HG02852 (cell line): ENCODE data around the gene GOLGA8N.
A peak's percentile ranks its signal among the peaks of the same experiment; 100 is the strongest.
"Not testable (repeated sequence)": the region's sequence is repeated elsewhere in the genome, so short reads cannot be mapped to it uniquely, and the experiment has no call there.

ENCODE experiments used
- ATAC-seq: cut with Tn5 transposase; IDR thresholded peaks from one replicate; pipeline ENCODE4 v1.9.1; 2021; ENCODE audit warnings: mild to moderate bottlenecking, moderate library complexity; ENCODE audit not compliant: unreplicated experiment

Gene GOLGA8N

GRCh38 chr15:32593151-32593550, at the start of gene GOLGA8N:
Gene GOLGA8N, plus strand, starts transcription at chr15:32593456.
- not testable (repeated sequence) for ATAC-seq

- not testable (repeated sequence) for ATAC-seq
Observed at GRCh38 chr15:32543456-32543855, 49.8 kb upstream of the GOLGA8N start.

GRCh38 chr15:32545129-32545528, 48.1 kb upstream of the GOLGA8N start:
- ATAC-seq, result not testable (repeated sequence)

- ATAC-seq, result not testable (repeated sequence)
Observed at GRCh38 chr15:32554587-32554986, 38.7 kb upstream of the GOLGA8N start.

GRCh38 chr15:32562198-32562597, 31.1 kb upstream of the GOLGA8N start:
- ATAC-seq, result not testable (repeated sequence)

GRCh38 chr15:32568988-32569387, 24.3 kb upstream of the GOLGA8N start:
- not testable (repeated sequence) for ATAC-seq

GRCh38 chr15:32578482-32578881, 14.8 kb upstream of the GOLGA8N start:
- ATAC-seq, result not testable (repeated sequence)

- not testable (repeated sequence) for ATAC-seq
Observed at GRCh38 chr15:32585844-32586243, 7.4 kb upstream of the GOLGA8N start.

- not testable (repeated sequence) for ATAC-seq
Observed at GRCh38 chr15:32609518-32609917, 16.3 kb downstream of the GOLGA8N start.

- not testable (repeated sequence) for ATAC-seq
Observed at GRCh38 chr15:32610719-32611118, 17.5 kb downstream of the GOLGA8N start.

GRCh38 chr15:32614712-32615050, 21.4 kb downstream of the GOLGA8N start:
- peak; percentile 16 for ATAC-seq

GRCh38 chr15:32615051-32615870, 22.0 kb downstream of the GOLGA8N start, which contains the start of gene ARHGAP11A:
Gene ARHGAP11A, plus strand, starts transcription at chr15:32615504. Its CDS starts 708 bp downstream, at chr15:32616212.
- peak; percentile 79 for ATAC-seq

GRCh38 chr15:32615871-32616426, 22.7 kb downstream of the GOLGA8N start:
- ATAC-seq, result peak; percentile 14

GRCh38 chr15:32636410-32636809, 43.2 kb downstream of the GOLGA8N start:
- ATAC-seq, result no peak

GRCh38 chr15:32636908-32637567, 43.8 kb downstream of the GOLGA8N start:
- peak; percentile 67 for ATAC-seq

- no peak for ATAC-seq
Observed at GRCh38 chr15:32637704-32638103, 44.4 kb downstream of the GOLGA8N start.

- ATAC-seq, result no peak
Observed at GRCh38 chr15:32641517-32642059, 48.3 kb downstream of the GOLGA8N start, which contains the start of gene SCG5. Gene SCG5, plus strand, starts transcription at chr15:32641710. Its CDS starts 1,883 bp downstream, at chr15:32643593.

GRCh38 chr15:32642667-32643435, 49.6 kb downstream of the GOLGA8N start:
- ATAC-seq, result no peak

GRCh38 chr15:32643907-32644445, 50.7 kb downstream of the GOLGA8N start:
- ATAC-seq, result no peak

- no peak for ATAC-seq
Observed at GRCh38 chr15:32646291-32646690, 53.0 kb downstream of the GOLGA8N start.
